MCF 10A (cell line): Measurements from ENCODE around the gene HOXA3. TPM values are rescaled to one million over a fixed set of nuclear protein-coding genes. Genes with fewer than 3 reads are reported as not detected.
A peak's percentile ranks its signal among the peaks of the same experiment; 100 is the strongest.

ENCODE experiments used
- BruUV-seq: library from RNA; stranded (reverse); fragments of 400-500 nt; replicated peaks from 2 replicates; lab custom pipeline; 2021; lab: Mats Ljungman, UMichigan
- CTCF ChIA-PET: fragments of 300-600 bp; sonication (Branson Sonifier 250); formaldehyde crosslinking; extraction: SDS; loops from one replicate; lab custom pipeline; 2021; ENCODE audit warnings: antibody characterized with exemption, inconsistent platforms; lab: Yijun Ruan, JAX
- POLR2A ChIA-PET: fragments of 300-600, 350-650 bp; sonication (Branson Sonifier 250); formaldehyde crosslinking; extraction: SDS; loops from one replicate; lab custom pipeline; 2020; ENCODE audit warnings: antibody characterized with exemption, inconsistent platforms; lab: Yijun Ruan, JAX
- DNase-seq: peaks from one replicate; pipeline ENCODE4 v3.0.0-alpha.2; 2018; ENCODE audit not compliant: unreplicated experiment
- H3K27ac Mint-ChIP-seq: one replicate; pipeline ENCODE4 v1.8.0; 2022; ENCODE audit warnings: mild to moderate bottlenecking, low read depth, mixed read lengths; ENCODE audit not compliant: unreplicated experiment
- H3K27me3 Mint-ChIP-seq: one replicate; pipeline ENCODE4 v1.8.0; 2022; ENCODE audit warnings: mixed read lengths; ENCODE audit not compliant: insufficient read depth, unreplicated experiment
- H3K36me3 Mint-ChIP-seq: one replicate; pipeline ENCODE4 v1.8.0; 2022; ENCODE audit warnings: mild to moderate bottlenecking, moderate library complexity, mixed read lengths; ENCODE audit not compliant: insufficient read depth, unreplicated experiment
- H3K4me1 Mint-ChIP-seq: one replicate; pipeline ENCODE4 v1.8.0; 2022; ENCODE audit warnings: mixed read lengths; ENCODE audit not compliant: insufficient read depth, unreplicated experiment
- H3K4me3 Mint-ChIP-seq: one replicate; pipeline ENCODE4 v1.8.0; 2022; ENCODE audit warnings: mild to moderate bottlenecking, moderate library complexity, mixed read lengths; ENCODE audit not compliant: unreplicated experiment
- H3K9me3 Mint-ChIP-seq: one replicate; pipeline ENCODE4 v1.8.0; 2022; ENCODE audit warnings: mixed read lengths; ENCODE audit not compliant: unreplicated experiment
- CTCF ChIP-seq: fragments of 200-600 bp; IDR thresholded peaks from one replicate; pipeline ENCODE4 v1.8.0; 2022; ENCODE audit warnings: antibody characterized with exemption, mild to moderate bottlenecking; ENCODE audit not compliant: unreplicated experiment
- intact Hi-C: fragments of 100-400 bp; cut with micrococcal nuclease; formaldehyde crosslinking; loops from 2 replicates; pipeline ENCODE4 v1.14.1; 2022
- total RNA-seq: library from RNA; stranded (reverse); gene quantifications from 2 replicates; pipeline ENCODE4 v1.2.3, GENCODE V29; 2022

HOXA3 gene
- total RNA-seq, 1 experiment from 2014 or later: 8.2 TPM

GRCh38 chr7:27170426-27171324 lies 18.3 kb upstream of the HOXA3 start:
- TSS peak; percentile 39 for BruUV-seq
- peak overlapping the region; percentile 79 for H3K4me3 Mint-ChIP-seq
- ChIA-PET POLR2A (interaction anchor here (0.6 to 6.3 kb wide), 17 partner anchors 8 to 971 kb away, joined by 3 to 59 read pairs (median 6); partner anchors contain the start of genes HOXA1, HOXA5, HOXA6 and SKAP2), CTCF (interaction anchor here (0.5 to 1.8 kb wide), 10 partner anchors 8 to 801 kb away, joined by 3 to 6 read pairs (median 4); partner anchors contain the start of gene HOXA5)
- no peak for TF ChIP-seq CTCF
- DNase-seq: no peak
- peaks cover 20% of the 10 kb centered on the region for H3K4me1 Mint-ChIP-seq
- intact Hi-C loops: no loop called here
- H3K36me3 Mint-ChIP-seq: peaks cover 11% of the 10 kb centered on the region
- no peaks in the 10 kb centered on the region for H3K9me3 Mint-ChIP-seq
- H3K27ac Mint-ChIP-seq: peak overlapping the region; percentile 87
- no peaks in the 10 kb centered on the region for H3K27me3 Mint-ChIP-seq

GRCh38 chr7:27169658-27170425 lies 17.5 kb upstream of the HOXA3 start:
- BruUV-seq: no TSS peak
- Mint-ChIP-seq H3K27me3 (no peaks in the 10 kb centered on the region), H3K4me1 (peaks cover 20% of the 10 kb centered on the region), H3K27ac (peak overlapping the region; percentile 87), H3K4me3 (peak overlapping the region; percentile 79), H3K36me3 (peaks cover 12% of the 10 kb centered on the region), H3K9me3 (no peaks in the 10 kb centered on the region)
- intact Hi-C loops: no loop called here
- no peak for TF ChIP-seq CTCF
- CTCF ChIA-PET: interaction anchor here (1.0 to 1.8 kb wide), 8 partner anchors 10 to 800 kb away, joined by 3 to 5 read pairs (median 4); partner anchors contain the start of gene HOXA5
- POLR2A ChIA-PET: interaction anchor here (0.6 to 6.3 kb wide), 13 partner anchors 7 to 970 kb away, joined by 3 to 59 read pairs (median 12); partner anchors contain the start of genes HOXA1, HOXA5, HOXA6 and SKAP2
- peak; percentile 55 for DNase-seq

- H3K27me3 Mint-ChIP-seq: no peaks in the 10 kb centered on the region
- no peak for DNase-seq
- TF ChIP-seq CTCF: no peak
- BruUV-seq: no TSS peak
- no peaks in the 10 kb centered on the region for H3K9me3 Mint-ChIP-seq
- ChIA-PET CTCF (interaction anchor here (0.6 to 1.6 kb wide), 6 partner anchors 9 to 644 kb away, joined by 3 to 9 read pairs (median 4); no protein-coding TSS in a partner anchor), POLR2A (interaction anchor here (0.5 to 6.3 kb wide), 8 partner anchors 9 to 969 kb away, joined by 3 to 42 read pairs (median 4); partner anchors contain the start of genes HOXA1 and HOXA6)
- peak overlapping the region; percentile 87 for H3K27ac Mint-ChIP-seq
- intact Hi-C loops: no loop called here
- H3K4me1 Mint-ChIP-seq: peaks cover 20% of the 10 kb centered on the region
- peaks cover 18% of the 10 kb centered on the region for H3K36me3 Mint-ChIP-seq
- peak overlapping the region; percentile 79 for H3K4me3 Mint-ChIP-seq
Measured at GRCh38 chr7:27168265-27168947, 16.0 kb upstream of the HOXA3 start.
